OCI-LY7 (cell line): ENCODE results near the gene REG4. TPM values are rescaled to one million over a fixed set of nuclear protein-coding genes. Genes with fewer than 3 reads are reported as not detected.

Experiments
- BruUV-seq: library from RNA; stranded (reverse); fragments of 400-500 nt; replicated peaks from 2 replicates; lab custom pipeline; 2021; lab: Mats Ljungman, UMichigan
- CTCF ChIA-PET: fragments of 300-600 bp; sonication (Branson Sonifier 250); formaldehyde crosslinking; loops from one replicate; lab custom pipeline; 2022; ENCODE audit warnings: antibody characterized with exemption; ENCODE audit not compliant: unreplicated experiment; lab: Charles Lee
- POLR2A ChIA-PET: fragments of 300-600 bp; sonication (Branson Sonifier 250); formaldehyde crosslinking; loops from one replicate; lab custom pipeline; 2022; ENCODE audit warnings: antibody characterized with exemption; lab: Charles Lee
- DNase-seq: peaks from one replicate; pipeline ENCODE4 v3.0.0-alpha.2; 2015; ENCODE audit warnings: low spot score
- H2AFZ ChIP-seq: fragments of 200-600 bp; sonication (generic), shearing (Covaris generic); 2 replicates; pipeline ENCODE4 v1.6.1; 2014; ENCODE audit warnings: mild to moderate bottlenecking, antibody characterized with exemption, low read length, moderate library complexity
- H3K27ac ChIP-seq: fragments of 200-600 bp; sonication (generic); 2 replicates; pipeline ENCODE4 v1.5.1; 2014; ENCODE audit warnings: mixed run types, low read depth, mild to moderate bottlenecking, moderate library complexity, low read length, inconsistent platforms; ENCODE audit not compliant: poor library complexity, severe bottlenecking
- H3K36me3 ChIP-seq: fragments of 200-600 bp; sonication (generic); 2 replicates; pipeline ENCODE4 v1.6.1; 2014; ENCODE audit warnings: mild to moderate bottlenecking, antibody characterized with exemption, low read length, moderate library complexity, mixed read lengths; ENCODE audit not compliant: insufficient read depth
- H3K4me1 ChIP-seq: fragments of 200-600 bp; sonication (generic); 2 replicates; pipeline ENCODE4 v1.5.1; 2014; ENCODE audit warnings: mild to moderate bottlenecking, low read length; ENCODE audit not compliant: insufficient read depth, poor library complexity, severe bottlenecking
- H3K4me2 ChIP-seq: fragments of 200-600 bp; sonication (generic); 2 replicates; pipeline ENCODE4 v1.6.1; 2014; ENCODE audit warnings: mild to moderate bottlenecking, low read length
- H3K4me3 ChIP-seq: fragments of 200-600 bp; sonication (generic); 2 replicates; pipeline ENCODE4 v1.5.1; 2014; ENCODE audit warnings: mild to moderate bottlenecking, low read depth, low read length; ENCODE audit not compliant: poor library complexity, severe bottlenecking
- H3K79me2 ChIP-seq: fragments of 200-600 bp; sonication (generic); 2 replicates; pipeline ENCODE4 v1.6.1; 2016; ENCODE audit warnings: low read depth, mild to moderate bottlenecking, low read length, moderate library complexity, mixed read lengths; ENCODE audit not compliant: insufficient read depth
- H3K9me2 ChIP-seq: fragments of 200-600 bp; sonication (generic); 2 replicates; pipeline ENCODE4 v1.6.1; 2016; ENCODE audit warnings: mild to moderate bottlenecking, low read length, mixed read lengths; ENCODE audit not compliant: insufficient read depth
- H3K9me3 ChIP-seq: fragments of 200-600 bp; sonication (generic); 2 replicates; pipeline ENCODE4 v1.6.1; 2014; ENCODE audit warnings: mild to moderate bottlenecking, mixed run types, low read length, mixed read lengths
- H4K20me1 ChIP-seq: fragments of 200-600 bp; sonication (generic); 2 replicates; pipeline ENCODE4 v1.6.1; 2014; ENCODE audit warnings: mild to moderate bottlenecking, antibody characterized with exemption, low read length, moderate library complexity, mixed read lengths; ENCODE audit not compliant: insufficient read depth
- EZH2phosphoT487 ChIP-seq: fragments of 200-600 bp; sonication (generic); IDR thresholded peaks from 2 replicates; pipeline ENCODE4 v1.6.1; 2018; ENCODE audit warnings: low read depth, borderline replicate concordance, mild to moderate bottlenecking, mixed run types, antibody characterized with exemption, low read length, moderate library complexity, mixed read lengths
- intact Hi-C: fragments of 100-400 bp; cut with micrococcal nuclease; formaldehyde crosslinking; loops from one replicate; pipeline ENCODE4 v1.10.0; 2022; ENCODE audit not compliant: unreplicated experiment
- total RNA-seq, 2 experiments: library from RNA; depleted of rRNA in 1 of 2; stranded (reverse); fragments of >200 nt in 1 of 2; shearing (Covaris generic) in 1 of 2; gene quantifications; 2 replicates each; pipeline ENCODE4 v1.2.3, GENCODE V29; 2014 to 2022
- TF ChIP-seq, protein P1 (sequence below): fragments of 200-600 bp; sonication (generic); conservative IDR thresholded peaks from 2 replicates; pipeline ENCODE4 v1.5.1; 2014; ENCODE audit warnings: mild to moderate bottlenecking, antibody characterized with exemption, low read length, moderate library complexity, mixed read lengths

The REG4 gene
- total RNA-seq, 2 experiments from 2014 or later = not detected

DNA sequence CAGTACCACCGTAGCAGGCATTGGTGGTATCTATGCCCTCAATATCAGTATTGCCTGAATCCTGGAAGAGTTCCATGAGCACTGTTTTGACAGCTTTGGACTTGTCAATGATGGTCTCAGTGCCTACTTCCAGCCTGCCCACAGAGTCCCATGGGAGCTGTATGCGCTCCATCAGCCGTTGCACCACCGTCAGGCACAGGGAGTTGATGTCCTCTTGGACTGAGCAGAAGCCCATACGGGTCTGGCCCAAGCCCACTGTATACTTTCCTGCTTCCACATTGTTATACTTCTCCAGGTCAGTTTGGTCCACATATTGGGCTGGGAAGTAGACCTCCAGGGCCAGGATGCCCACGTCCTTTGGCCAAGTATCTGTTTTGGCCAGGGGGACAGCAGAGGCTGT lies 47.0 kb downstream of the REG4 start:
- TF ChIP-seq, protein P1, sequence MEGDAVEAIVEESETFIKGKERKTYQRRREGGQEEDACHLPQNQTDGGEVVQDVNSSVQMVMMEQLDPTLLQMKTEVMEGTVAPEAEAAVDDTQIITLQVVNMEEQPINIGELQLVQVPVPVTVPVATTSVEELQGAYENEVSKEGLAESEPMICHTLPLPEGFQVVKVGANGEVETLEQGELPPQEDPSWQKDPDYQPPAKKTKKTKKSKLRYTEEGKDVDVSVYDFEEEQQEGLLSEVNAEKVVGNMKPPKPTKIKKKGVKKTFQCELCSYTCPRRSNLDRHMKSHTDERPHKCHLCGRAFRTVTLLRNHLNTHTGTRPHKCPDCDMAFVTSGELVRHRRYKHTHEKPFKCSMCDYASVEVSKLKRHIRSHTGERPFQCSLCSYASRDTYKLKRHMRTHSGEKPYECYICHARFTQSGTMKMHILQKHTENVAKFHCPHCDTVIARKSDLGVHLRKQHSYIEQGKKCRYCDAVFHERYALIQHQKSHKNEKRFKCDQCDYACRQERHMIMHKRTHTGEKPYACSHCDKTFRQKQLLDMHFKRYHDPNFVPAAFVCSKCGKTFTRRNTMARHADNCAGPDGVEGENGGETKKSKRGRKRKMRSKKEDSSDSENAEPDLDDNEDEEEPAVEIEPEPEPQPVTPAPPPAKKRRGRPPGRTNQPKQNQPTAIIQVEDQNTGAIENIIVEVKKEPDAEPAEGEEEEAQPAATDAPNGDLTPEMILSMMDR = no peak
- TF ChIP-seq EZH2phosphoT487 = no peak
- H3K9me3 ChIP-seq = no peaks in the 10 kb centered on the region
- intact Hi-C loops = no loop called here
- ChIA-PET CTCF (no interaction called here), POLR2A (interaction anchor here (1.0 kb wide), 1 partner anchor 103 kb away, joined by 4 read pairs; no protein-coding TSS in a partner anchor)
- no peaks in the 10 kb centered on the region for H3K9me2 ChIP-seq
- no peaks in the 10 kb centered on the region for H4K20me1 ChIP-seq
- DNase-seq = no peak
- H3K4me2 ChIP-seq = no peak overlapping the region
- no peaks in the 10 kb centered on the region for H3K36me3 ChIP-seq
- H3K4me1 ChIP-seq = no peaks in the 10 kb centered on the region
- no peak overlapping the region for H2AFZ ChIP-seq
- no TSS peak for BruUV-seq
- no peaks in the 10 kb centered on the region for H3K79me2 ChIP-seq
- H3K27ac ChIP-seq = no peak overlapping the region
- H3K4me3 ChIP-seq = no peak overlapping the region

DNA sequence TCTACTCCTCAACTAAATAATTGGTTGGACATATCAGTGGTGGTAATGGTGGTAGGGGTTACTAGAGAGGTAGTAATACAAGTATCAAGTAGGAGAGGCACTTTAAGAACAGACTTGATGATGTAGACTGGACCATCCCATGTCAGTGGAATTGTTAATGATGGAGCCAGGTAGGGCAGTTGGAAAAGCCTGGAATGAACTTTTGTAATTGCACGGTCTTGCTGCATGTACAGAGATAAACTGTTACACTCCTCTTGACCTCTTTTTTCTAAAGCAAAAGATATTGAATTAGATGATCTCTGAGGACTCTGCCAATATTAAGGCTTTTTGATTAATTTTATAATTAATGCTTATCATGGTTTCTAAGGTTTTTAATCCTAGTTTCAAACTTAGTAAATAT lies 48.3 kb downstream of the REG4 start:
- Histone ChIP-seq H3K4me2 (no peak overlapping the region), H3K4me1 (no peaks in the 10 kb centered on the region), H3K36me3 (no peaks in the 10 kb centered on the region), H2AFZ (no peak overlapping the region), H3K4me3 (no peak overlapping the region), H3K9me2 (no peaks in the 10 kb centered on the region), H4K20me1 (no peaks in the 10 kb centered on the region), H3K9me3 (no peaks in the 10 kb centered on the region), H3K79me2 (no peaks in the 10 kb centered on the region), H3K27ac (no peak overlapping the region)
- no peak for TF ChIP-seq EZH2phosphoT487
- TF ChIP-seq, protein P1 = no peak
- DNase-seq = no peak
- CTCF ChIA-PET = no interaction called here
- intact Hi-C loops = no loop called here
- BruUV-seq = no TSS peak
- POLR2A ChIA-PET = no interaction called here

DNA sequence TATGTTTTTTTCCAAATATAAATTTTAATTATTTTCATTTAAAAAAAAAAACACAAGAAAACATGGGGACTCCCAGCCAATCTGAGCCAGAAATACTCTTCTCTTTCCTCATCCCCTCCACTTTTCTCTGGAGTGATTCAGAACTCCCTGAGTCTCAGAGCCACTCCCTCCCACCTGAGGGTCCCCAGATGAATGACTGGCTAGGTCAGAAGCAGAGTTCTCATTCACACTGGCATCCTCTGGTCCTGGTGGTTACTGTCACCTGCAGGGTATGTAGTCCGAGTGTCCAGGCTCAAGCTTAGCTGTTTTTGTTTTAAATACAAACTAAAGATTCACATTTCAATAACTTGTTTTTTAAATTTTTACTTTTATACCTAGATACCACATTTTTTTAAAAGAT lies 48.9 kb downstream of the REG4 start:
- Histone ChIP-seq H3K4me3 (no peak overlapping the region), H3K36me3 (no peaks in the 10 kb centered on the region), H3K4me2 (no peak overlapping the region), H3K9me3 (no peaks in the 10 kb centered on the region), H3K79me2 (no peaks in the 10 kb centered on the region), H3K4me1 (no peaks in the 10 kb centered on the region), H2AFZ (no peak overlapping the region), H4K20me1 (no peaks in the 10 kb centered on the region), H3K27ac (no peak overlapping the region), H3K9me2 (no peaks in the 10 kb centered on the region)
- no TSS peak for BruUV-seq
- intact Hi-C loops = no loop called here
- TF ChIP-seq, protein P1 = no peak
- TF ChIP-seq EZH2phosphoT487 = no peak
- DNase-seq = no peak
- ChIA-PET POLR2A (no interaction called here), CTCF (no interaction called here)
